Transverse colon (tissue), 4 donors: Measurements from ENCODE around the gene TTC36. TPM values are rescaled to one million over a fixed set of nuclear protein-coding genes. Genes with fewer than 3 reads are reported as not detected.

Source experiments
- DNase-seq: peaks from one replicate; pipeline ENCODE4 v3.0.0-alpha.2; 2019
- H3K27ac ChIP-seq, 4 donors: fragments of 200-600 bp; sonication (generic); 2 replicates each; pipeline ENCODE4 v1.5.1; 2016 to 2018; ENCODE audit warnings: inconsistent platforms in 4 of 4
- H3K27me3 ChIP-seq: fragments of 200-600 bp; sonication (generic); 2 replicates; pipeline ENCODE4 v1.5.1; 2017; ENCODE audit warnings: inconsistent platforms
- H3K36me3 ChIP-seq, 4 donors: fragments of 200-600 bp; sonication (generic); 2 replicates each; pipeline ENCODE4 v1.5.1; 2017 to 2019; ENCODE audit warnings: inconsistent platforms in 4 of 4
- H3K4me1 ChIP-seq, 4 donors: fragments of 200-600 bp; sonication (generic); 2 replicates each; pipeline ENCODE4 v1.5.1; 2017 to 2020; ENCODE audit warnings: inconsistent platforms in 4 of 4
- H3K4me3 ChIP-seq, 4 donors: fragments of 200-600 bp; sonication (generic); 1 replicate in 1 of 4; 2 replicates in 3 of 4; pipeline versions ENCODE4 v1.5.1 to v1.6.1; 2017 to 2019; ENCODE audit warnings: inconsistent platforms in 4 of 4
- H3K9me3 ChIP-seq, 2 donors: fragments of 200-600 bp; sonication (generic); 2 replicates each; pipeline ENCODE4 v1.5.1; 2017 to 2019; ENCODE audit warnings: inconsistent platforms in 2 of 2
- CTCF ChIP-seq, 5 experiments: fragments of 200-600 bp in 3 of 5; fragments of 450-650 bp in 2 of 5; sonication (generic) in 3 of 5; IDR thresholded peaks; 1 replicate in 2 of 5; 2 replicates in 3 of 5; pipeline ENCODE4 v1.5.1; 2016 to 2017; ENCODE audit warnings: antibody characterized with exemption in 5 of 5, inconsistent platforms in 3 of 5, mild to moderate bottlenecking in 2 of 5, moderate library complexity in 1 of 5
- EP300 ChIP-seq: sonication (generic); formaldehyde crosslinking; IDR thresholded peaks from one replicate; pipeline ENCODE4 v1.6.1; 2017; ENCODE audit warnings: antibody characterized with exemption, low read depth
- POLR2A ChIP-seq: fragments of 450-650 bp; IDR thresholded peaks from one replicate; pipeline ENCODE4 v1.6.1; 2016; ENCODE audit warnings: antibody characterized with exemption, mild to moderate bottlenecking, moderate library complexity
- POLR2AphosphoS5 ChIP-seq, 3 donors: sonication (generic); formaldehyde crosslinking; IDR thresholded peaks; one replicate each; pipeline ENCODE4 v1.6.1; 2016; ENCODE audit warnings: antibody characterized with exemption in 3 of 3
- WGBS, 2 donors: methylation state at CpG; one replicate each; pipeline ENCODE4 v1.1.5; 2018; ENCODE audit warnings: low coverage in 1 of 2; 5-methylcytosine and 5-hydroxymethylcytosine counted together
- in situ Hi-C, 4 donors: fragments of 200-750 bp; cut with MboI; loops; one replicate each; pipeline versions ENCODE4 v1.15.0 to v1.15.1; 2017; ENCODE audit warnings: low sequenced_read_pairs in 3 of 4, low pct_ligation_motif_present in 1 of 4, low pct_unique_long_range_greater_than_20kb in 1 of 4
- intact Hi-C: fragments of 100-400 bp; cut with DNase I; formaldehyde crosslinking; loops from one replicate; pipeline ENCODE4 v1.15.1; 2023; ENCODE audit warnings: low total_unique reads
- total RNA-seq, 4 donors: library from RNA; depleted of rRNA; stranded (reverse); fragments of >200 nt; gene quantifications; one replicate each; pipeline ENCODE4 v1.1.0, GENCODE V29; 2016

Gene TTC36
- total RNA-seq, 4 donors from 2014 or later: 2.2 to 17.9 TPM; not detected in 2

- H3K36me3 ChIP-seq: peaks cover 2 to 86% (median 42%) of the 10 kb centered on the region in 4 donors
Measured at GRCh38 chr11:118511601-118512000, 15.7 kb upstream of the TTC36 start.

GRCh38 chr11:118514103-118514502, 13.2 kb upstream of the TTC36 start:
- 72 to 81% methylated on average over 7 of the region's 7 CpGs for WGBS, 2 donors

More at GRCh38 chr11:118511601-118512000, 15.7 kb upstream of the TTC36 start:
- H3K27ac ChIP-seq: no peak overlapping the region
- intact Hi-C loops (no loop called here), in situ Hi-C loops (no loop called here)
- no peak overlapping the region for H3K4me3 ChIP-seq
- TF ChIP-seq POLR2A: no peak
- no peak for TF ChIP-seq EP300
- TF ChIP-seq CTCF (IDR thresholded peaks at IDR 0.05): no peak
- H3K9me3 ChIP-seq: no peaks in the 10 kb centered on the region
- no peaks in the 10 kb centered on the region for H3K27me3 ChIP-seq
- DNase-seq: no peak
- no peaks in the 10 kb centered on the region for H3K4me1 ChIP-seq
- 93 to 100% methylated on average over 4 to 5 of the region's 5 CpGs for WGBS, 2 donors

GRCh38 chr11:118519549-118519948, 7.7 kb upstream of the TTC36 start:
- Histone ChIP-seq H3K36me3 (peaks cover 0 to 71% (median 36%) of the 10 kb centered on the region in 4 donors), H3K9me3 (no peaks in the 10 kb centered on the region), H3K27me3 (no peaks in the 10 kb centered on the region), H3K4me1 (no peaks in the 10 kb centered on the region), H3K27ac (no peak overlapping the region), H3K4me3 (no peak overlapping the region)
- TF ChIP-seq POLR2A (no peak), CTCF (IDR thresholded peaks at IDR 0.05) (no peak), EP300 (no peak), POLR2AphosphoS5 (IDR thresholded peaks at IDR 0.05) (no peak)
- in situ Hi-C loops: no loop called here
- WGBS, 2 donors: 81 to 82% methylated on average over 3 to 6 of the region's 6 CpGs
- intact Hi-C loops: no loop called here
- no peak for DNase-seq

More at GRCh38 chr11:118514103-118514502, 13.2 kb upstream of the TTC36 start:
- H3K27me3 ChIP-seq: no peaks in the 10 kb centered on the region
- H3K27ac ChIP-seq: no peak overlapping the region
- TF ChIP-seq POLR2AphosphoS5 (IDR thresholded peaks at IDR 0.05): no peak
- no peak for TF ChIP-seq CTCF (IDR thresholded peaks at IDR 0.05)
- no peak for TF ChIP-seq EP300
- TF ChIP-seq POLR2A: no peak
- intact Hi-C loops: no loop called here
- H3K4me3 ChIP-seq: no peak overlapping the region
- H3K36me3 ChIP-seq: peaks cover 2 to 85% (median 41%) of the 10 kb centered on the region in 4 donors
- DNase-seq: no peak
- no peaks in the 10 kb centered on the region for H3K9me3 ChIP-seq
- no peaks in the 10 kb centered on the region for H3K4me1 ChIP-seq
- in situ Hi-C loops: no loop called here

GRCh38 chr11:118521892-118522311, 5.4 kb upstream of the TTC36 start:
- intact Hi-C loops: no loop called here
- DNase-seq: no peak
- no peak overlapping the region for H3K4me3 ChIP-seq
- TF ChIP-seq CTCF (IDR thresholded peaks at IDR 0.05) (no peak), POLR2AphosphoS5 (IDR thresholded peaks at IDR 0.05) (no peak), POLR2A (no peak), EP300 (no peak)
- peaks cover 0 to 6% (median 0%) of the 10 kb centered on the region in 4 donors for H3K4me1 ChIP-seq
- peaks cover 0 to 48% (median 24%) of the 10 kb centered on the region in 4 donors for H3K36me3 ChIP-seq
- in situ Hi-C loops: no loop called here
- H3K27ac ChIP-seq: no peak overlapping the region
- H3K9me3 ChIP-seq: no peaks in the 10 kb centered on the region
- H3K27me3 ChIP-seq: no peaks in the 10 kb centered on the region
- 82% methylated on average over 13 of the region's 13 CpGs; no CpG with 5 or more reads in 1 of the 2 donors for WGBS, 2 donors
